Mesenchymal stem cell (in vitro differentiated cells and primary cell): ENCODE results near the gene TSACC.

ENCODE experiments used
- DNase-seq: peaks from one replicate; pipeline ENCODE4 v3.0.0-alpha.2; 2013
- H2AFZ ChIP-seq: one replicate; pipeline ENCODE4 v1.6.1; 2013; ENCODE audit warnings: low read depth, mild to moderate bottlenecking, control low read depth, inconsistent platforms, low read length, moderate library complexity
- H2AK5ac ChIP-seq: 2 replicates; pipeline ENCODE4 v1.6.1; 2013; ENCODE audit warnings: low read length, moderate library complexity, mild to moderate bottlenecking, inconsistent platforms; ENCODE audit not compliant: severe bottlenecking
- H2BK120ac ChIP-seq: one replicate; pipeline ENCODE4 v1.6.1; 2013; ENCODE audit warnings: low read depth, mild to moderate bottlenecking, inconsistent platforms, low read length, moderate library complexity
- H2BK12ac ChIP-seq, 2 experiments: one replicate each; pipeline ENCODE4 v1.6.1; 2013; ENCODE audit warnings: inconsistent platforms in 2 of 2, low read length in 2 of 2, mild to moderate bottlenecking in 2 of 2, moderate library complexity in 2 of 2, control low read depth in 1 of 2
- H2BK15ac ChIP-seq: one replicate; pipeline ENCODE4 v1.6.1; 2013; ENCODE audit warnings: mild to moderate bottlenecking, low read depth, inconsistent platforms; ENCODE audit not compliant: poor library complexity, severe bottlenecking
- H2BK5ac ChIP-seq: 2 replicates; pipeline ENCODE4 v1.6.1; 2013; ENCODE audit warnings: low read depth, mild to moderate bottlenecking, low read length, control low read depth, inconsistent platforms; ENCODE audit not compliant: poor library complexity, severe bottlenecking
- H3K14ac ChIP-seq, 2 experiments: one replicate each; pipeline ENCODE4 v1.6.1; 2013; ENCODE audit warnings: inconsistent platforms in 2 of 2, low read length in 2 of 2, control low read depth in 1 of 2, mild to moderate bottlenecking in 1 of 2, moderate library complexity in 1 of 2
- H3K18ac ChIP-seq, 2 experiments: one replicate each; pipeline ENCODE4 v1.6.1; 2013; ENCODE audit warnings: inconsistent platforms in 2 of 2, low read length in 2 of 2, control low read depth in 1 of 2, low read depth in 1 of 2, mild to moderate bottlenecking in 1 of 2
- H3K23ac ChIP-seq, 2 experiments: one replicate each; pipeline ENCODE4 v1.6.1; 2013; ENCODE audit warnings: inconsistent platforms in 2 of 2, low read length in 2 of 2, mild to moderate bottlenecking in 2 of 2, moderate library complexity in 2 of 2, control low read depth in 1 of 2
- H3K27ac ChIP-seq: 2 replicates; pipeline ENCODE4 v1.5.1; 2013; ENCODE audit warnings: mild to moderate bottlenecking, moderate library complexity, low read length, control low read depth, inconsistent platforms; ENCODE audit not compliant: poor library complexity, severe bottlenecking
- H3K27me3 ChIP-seq, 2 experiments: 2 replicates each; pipeline versions ENCODE4 v1.6.1 to v1.7.0; 2013; ENCODE audit warnings: low read length in 2 of 2, mild to moderate bottlenecking in 2 of 2, moderate library complexity in 2 of 2, control low read depth in 1 of 2, inconsistent platforms in 1 of 2; ENCODE audit not compliant: control insufficient read depth in 1 of 2, insufficient read depth in 1 of 2
- H3K36me3 ChIP-seq, 2 experiments: 2 replicates each; pipeline versions ENCODE4 v1.6.1 to v1.7.0; 2013; ENCODE audit warnings: low read length in 2 of 2, control low read depth in 1 of 2, inconsistent platforms in 1 of 2, low read depth in 1 of 2, mild to moderate bottlenecking in 1 of 2; ENCODE audit not compliant: insufficient read depth in 2 of 2, control insufficient read depth in 1 of 2
- H3K4ac ChIP-seq, 2 experiments: one replicate each; pipeline ENCODE4 v1.6.1; 2013; ENCODE audit warnings: inconsistent platforms in 2 of 2, low read length in 2 of 2, mild to moderate bottlenecking in 2 of 2, moderate library complexity in 2 of 2, control low read depth in 1 of 2, low read depth in 1 of 2
- H3K4me1 ChIP-seq: 2 replicates; pipeline ENCODE4 v1.6.1; 2013; ENCODE audit warnings: low read depth, low read length, control low read depth; ENCODE audit not compliant: control insufficient read depth, insufficient read depth
- H3K4me2 ChIP-seq: 2 replicates; pipeline ENCODE4 v1.6.1; 2013; ENCODE audit warnings: low read length, mild to moderate bottlenecking, inconsistent platforms; ENCODE audit not compliant: poor library complexity, severe bottlenecking
- H3K4me3 ChIP-seq, 2 experiments: 2 replicates each; pipeline versions ENCODE4 v1.5.1 to v1.7.0; 2013; ENCODE audit warnings: low read length in 2 of 2, mild to moderate bottlenecking in 2 of 2, control low read depth in 1 of 2, low read depth in 1 of 2; ENCODE audit not compliant: insufficient read depth in 1 of 2
- H3K79me1 ChIP-seq: replicated peaks from 2 replicates; pipeline ENCODE4 v1.6.1; 2013; ENCODE audit warnings: mild to moderate bottlenecking, control low read depth, low read length, inconsistent platforms; ENCODE audit not compliant: poor library complexity, severe bottlenecking
- H3K9ac ChIP-seq: 2 replicates; pipeline ENCODE4 v1.7.0; 2013; ENCODE audit warnings: mild to moderate bottlenecking, low read length, moderate library complexity
- H3K9me3 ChIP-seq: 2 replicates; pipeline ENCODE4 v1.7.0; 2013; ENCODE audit warnings: mild to moderate bottlenecking, low read length; ENCODE audit not compliant: control insufficient read depth
- H4K8ac ChIP-seq: one replicate; pipeline ENCODE4 v1.6.1; 2013; ENCODE audit warnings: inconsistent platforms, mild to moderate bottlenecking, low read length, moderate library complexity
- H4K91ac ChIP-seq: one replicate; pipeline ENCODE4 v1.6.1; 2013; ENCODE audit warnings: mild to moderate bottlenecking, low read length, inconsistent platforms
- WGBS: methylation state at CpG from one replicate; pipeline ENCODE4 v1.1.7; 2013; ENCODE audit warnings: mixed read lengths; 5-methylcytosine and 5-hydroxymethylcytosine counted together

TSACC gene

GRCh38 chr1:156372876-156373275 lies 34.5 kb downstream of the TSACC start:
- Histone ChIP-seq H3K9me3 (no peaks in the 10 kb centered on the region), H2BK15ac (no peak overlapping the region), H3K4me1 (peaks cover 12% of the 10 kb centered on the region), H2BK120ac (no peak overlapping the region), H3K4me3 (no peak overlapping the region), H3K4me2 (no peak overlapping the region), H2AFZ (no peak overlapping the region), H3K23ac (no peak overlapping the region), H3K9ac (no peak overlapping the region), H3K18ac (no peak overlapping the region), H2BK12ac (no peak overlapping the region), H4K8ac (no peak overlapping the region), H3K4ac (no peak overlapping the region), H2BK5ac (no peak overlapping the region), H3K14ac (no peak overlapping the region), H2AK5ac (no peak overlapping the region), H4K91ac (no peak overlapping the region), H3K27ac (no peak overlapping the region), H3K27me3 (peaks cover 26 to 45% of the 10 kb centered on the region in 2 experiments), H3K36me3 (no peaks in the 10 kb centered on the region), H3K79me1 (no peaks in the 10 kb centered on the region)
- no peak for DNase-seq
- 92% methylated on average over 4 of the region's 4 CpGs for WGBS

GRCh38 chr1:156373546-156373945 lies 35.2 kb downstream of the TSACC start:
- Histone ChIP-seq H2AK5ac (no peak overlapping the region), H2BK120ac (peak overlapping the region; percentile 36), H3K14ac (no peak overlapping the region), H3K9ac (no peak overlapping the region), H3K27ac (no peak overlapping the region), H3K4me1 (peaks cover 8% of the 10 kb centered on the region), H2BK15ac (no peak overlapping the region), H3K4ac (no peak overlapping the region), H4K8ac (no peak overlapping the region), H4K91ac (no peak overlapping the region), H3K36me3 (no peaks in the 10 kb centered on the region), H3K4me2 (no peak overlapping the region), H2BK5ac (no peak overlapping the region), H2BK12ac (no peak overlapping the region), H3K23ac (no peak overlapping the region), H3K27me3 (peaks cover 20 to 39% of the 10 kb centered on the region in 2 experiments), H3K18ac (no peak overlapping the region), H3K4me3 (no peak overlapping the region), H2AFZ (no peak overlapping the region), H3K79me1 (no peaks in the 10 kb centered on the region), H3K9me3 (no peaks in the 10 kb centered on the region)
- peak; percentile 29 for DNase-seq

- Histone ChIP-seq H2AFZ (no peak overlapping the region), H4K91ac (no peak overlapping the region), H3K36me3 (no peaks in the 10 kb centered on the region), H3K18ac (no peak overlapping the region), H3K4me2 (no peak overlapping the region), H3K4me1 (peaks cover 4% of the 10 kb centered on the region), H3K9ac (no peak overlapping the region), H2BK15ac (no peak overlapping the region), H3K27me3 (peaks cover 7 to 30% of the 10 kb centered on the region in 2 experiments), H3K9me3 (no peaks in the 10 kb centered on the region), H2BK5ac (no peak overlapping the region), H3K79me1 (no peaks in the 10 kb centered on the region), H2AK5ac (no peak overlapping the region), H3K4me3 (no peak overlapping the region), H3K4ac (no peak overlapping the region), H3K14ac (no peak overlapping the region), H2BK12ac (no peak overlapping the region), H3K23ac (no peak overlapping the region), H4K8ac (no peak overlapping the region), H3K27ac (no peak overlapping the region), H2BK120ac (no peak overlapping the region)
- no peak for DNase-seq
- 82% methylated on average over 2 of the region's 2 CpGs for WGBS
Observed at GRCh38 chr1:156376146-156376545, 37.8 kb downstream of the TSACC start.

- 87% methylated on average over 20 of the region's 20 CpGs for WGBS
- Histone ChIP-seq H2BK12ac (no peak overlapping the region), H2AK5ac (no peak overlapping the region), H3K9ac (no peak overlapping the region), H3K9me3 (no peaks in the 10 kb centered on the region), H4K91ac (no peak overlapping the region), H3K23ac (no peak overlapping the region), H3K4ac (no peak overlapping the region), H3K18ac (no peak overlapping the region), H2BK15ac (no peak overlapping the region), H3K4me3 (no peak overlapping the region), H3K4me1 (peaks cover 1% of the 10 kb centered on the region), H3K27ac (no peak overlapping the region), H3K79me1 (no peaks in the 10 kb centered on the region), H2AFZ (no peak overlapping the region), H3K14ac (no peak overlapping the region), H4K8ac (peak overlapping the region; percentile 57), H3K36me3 (no peaks in the 10 kb centered on the region), H2BK5ac (no peak overlapping the region), H3K27me3 (peaks cover 12 to 27% of the 10 kb centered on the region in 2 experiments), H3K4me2 (no peak overlapping the region), H2BK120ac (no peak overlapping the region)
- no peak for DNase-seq
Observed at GRCh38 chr1:156376958-156377919, 38.9 kb downstream of the TSACC start.
